WTC11 (cell line): ENCODE measurements around the gene SNAP47. TPM values are rescaled to one million over a fixed set of nuclear protein-coding genes. Genes with fewer than 3 reads are reported as not detected.

ENCODE experiments used
- CREB1 ChIP-seq: sonication (generic); formaldehyde crosslinking; IDR thresholded peaks from 2 replicates; pipeline ENCODE4 v1.8.0; 2023; ENCODE audit warnings: mild to moderate bottlenecking, missing genetic modification reagents
- EMX1 ChIP-seq: fragments of 250-450 bp; sonication (Bioruptor Pico); IDR thresholded peaks from 2 replicates; pipeline ENCODE4 v1.8.0; 2021; ENCODE audit warnings: mild to moderate bottlenecking
- ESRRA ChIP-seq: sonication (generic); formaldehyde crosslinking; IDR thresholded peaks from 2 replicates; pipeline ENCODE4 v1.8.1; 2022; ENCODE audit warnings: mild to moderate bottlenecking, missing genetic modification reagents, borderline replicate concordance
- FOXP1 ChIP-seq: sonication (generic); formaldehyde crosslinking; IDR thresholded peaks from 2 replicates; pipeline ENCODE4 v1.8.0; 2022; ENCODE audit warnings: missing genetic modification reagents, mild to moderate bottlenecking, moderate library complexity, borderline replicate concordance
- GRHL2 ChIP-seq: fragments of 250-450 bp; sonication (Bioruptor Pico); IDR thresholded peaks from 2 replicates; pipeline ENCODE4 v1.8.0; 2022; ENCODE audit warnings: mild to moderate bottlenecking, moderate library complexity; ENCODE audit not compliant: insufficient replicate concordance, severe bottlenecking
- JUN ChIP-seq: sonication (generic); formaldehyde crosslinking; IDR thresholded peaks from 2 replicates; pipeline ENCODE4 v1.8.0; 2023; ENCODE audit warnings: mild to moderate bottlenecking, missing genetic modification reagents
- MXD4 ChIP-seq: fragments of 250-450 bp; sonication (Bioruptor Pico); IDR thresholded peaks from 2 replicates; pipeline ENCODE4 v1.8.0; 2021; ENCODE audit warnings: mild to moderate bottlenecking, moderate library complexity, borderline replicate concordance
- MYBL2 ChIP-seq: sonication (generic); formaldehyde crosslinking; IDR thresholded peaks from 2 replicates; pipeline ENCODE4 v1.8.1; 2023; ENCODE audit warnings: mild to moderate bottlenecking, moderate library complexity, missing genetic modification reagents
- NFATC4 ChIP-seq: fragments of 250-450 bp; sonication (Bioruptor Pico); IDR thresholded peaks from 2 replicates; pipeline ENCODE4 v1.9.0; 2021; ENCODE audit warnings: mild to moderate bottlenecking
- NFE2L1 ChIP-seq: sonication (generic); formaldehyde crosslinking; IDR thresholded peaks from 2 replicates; pipeline ENCODE4 v1.8.1; 2023; ENCODE audit warnings: missing genetic modification reagents
- NFYB ChIP-seq: sonication (generic); formaldehyde crosslinking; conservative IDR thresholded peaks from 2 replicates; pipeline ENCODE4 v1.8.0; 2022; ENCODE audit warnings: low read depth, missing genetic modification reagents
- NR2C2 ChIP-seq: sonication (generic); formaldehyde crosslinking; IDR thresholded peaks from 2 replicates; pipeline ENCODE4 v1.8.0; 2022; ENCODE audit warnings: mild to moderate bottlenecking, missing genetic modification reagents
- ZNF121 ChIP-seq: sonication (generic); formaldehyde crosslinking; IDR thresholded peaks from 2 replicates; pipeline ENCODE4 v1.8.0; 2023; ENCODE audit warnings: missing genetic modification reagents
- ZNF232 ChIP-seq: sonication (generic); formaldehyde crosslinking; IDR thresholded peaks from 2 replicates; pipeline ENCODE4 v1.8.0; 2022; ENCODE audit warnings: mild to moderate bottlenecking, missing genetic modification reagents
- ZNF423 ChIP-seq: fragments of 250-450 bp; sonication (Bioruptor Pico); IDR thresholded peaks from 2 replicates; pipeline ENCODE4 v2.1.2; 2022; ENCODE audit warnings: mild to moderate bottlenecking, moderate library complexity
- total RNA-seq: library from RNA; stranded (reverse); gene quantifications from 3 replicates; pipeline ENCODE4 v1.2.3, GENCODE V29; 2021
- TF ChIP-seq, protein P1 (sequence below): sonication (generic); formaldehyde crosslinking; conservative IDR thresholded peaks from 2 replicates; pipeline ENCODE4 v1.8.1; 2023; ENCODE audit warnings: mild to moderate bottlenecking, low read depth, missing genetic modification reagents, moderate library complexity
- TF ChIP-seq, protein P2 (sequence below): sonication (generic); formaldehyde crosslinking; IDR thresholded peaks from 2 replicates; pipeline ENCODE4 v1.8.1; 2022; ENCODE audit warnings: mild to moderate bottlenecking, moderate library complexity, missing genetic modification reagents
- TF ChIP-seq, protein P3 (sequence below): sonication (generic); formaldehyde crosslinking; IDR thresholded peaks from 2 replicates; pipeline ENCODE4 v1.8.0; 2022; ENCODE audit warnings: mild to moderate bottlenecking, missing genetic modification reagents
- TF ChIP-seq, protein P4 (sequence below): fragments of 250-450 bp; sonication (Bioruptor Pico); IDR thresholded peaks from 2 replicates; pipeline ENCODE4 v1.9.0; 2021; ENCODE audit warnings: moderate library complexity, mild to moderate bottlenecking, inconsistent platforms, borderline replicate concordance
- TF ChIP-seq, protein P5 (sequence below): sonication (generic); formaldehyde crosslinking; IDR thresholded peaks from 2 replicates; pipeline ENCODE4 v1.8.1; 2023; ENCODE audit warnings: mild to moderate bottlenecking, missing genetic modification reagents, borderline replicate concordance
- TF ChIP-seq, protein P6 (sequence below): fragments of 250-450 bp; sonication (Bioruptor Pico); IDR thresholded peaks from 2 replicates; pipeline ENCODE4 v1.9.0; 2021; ENCODE audit warnings: mild to moderate bottlenecking, borderline replicate concordance

SNAP47 gene
- total RNA-seq, 1 experiment from 2014 or later: 50.8 TPM

DNA sequence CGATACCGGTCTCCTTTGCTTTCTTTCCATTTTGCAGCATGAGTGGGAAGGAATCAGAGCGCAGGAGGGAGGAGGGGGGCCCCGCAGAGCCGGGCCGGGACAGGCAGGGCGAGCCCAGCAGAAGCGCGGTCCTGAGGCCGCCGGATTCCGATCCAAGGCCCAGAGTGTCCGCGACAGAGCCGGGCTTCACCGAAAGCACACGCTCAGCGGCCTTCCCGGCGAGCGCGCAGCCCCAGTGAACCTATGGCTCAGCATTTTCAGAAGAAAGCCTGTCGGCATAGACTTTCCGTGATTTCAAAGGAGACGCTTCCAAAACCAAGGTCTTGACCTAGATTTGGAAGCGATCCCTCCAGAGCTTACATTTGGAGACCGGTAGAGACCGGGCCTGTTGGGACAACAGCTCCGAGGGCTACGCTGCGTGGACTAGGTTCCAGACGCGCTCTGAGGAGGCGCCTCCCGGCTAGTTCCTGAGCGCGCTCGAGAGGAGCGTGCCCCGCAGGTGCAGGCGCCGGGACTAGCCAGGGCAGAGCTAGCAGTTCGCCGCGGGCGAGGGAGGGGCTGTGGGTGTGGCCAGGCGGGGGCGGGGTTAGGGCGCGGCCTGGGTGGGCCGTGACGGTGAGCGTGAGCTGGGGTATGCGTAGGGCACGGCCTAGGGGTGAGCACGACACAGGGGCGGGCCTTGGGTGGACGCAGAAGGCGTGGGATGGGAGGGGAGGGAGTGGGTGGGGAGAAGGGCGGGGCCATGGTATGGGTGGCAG lies 52.5 kb downstream of the SNAP47 start (continued):
- TF ChIP-seq, protein P1, sequence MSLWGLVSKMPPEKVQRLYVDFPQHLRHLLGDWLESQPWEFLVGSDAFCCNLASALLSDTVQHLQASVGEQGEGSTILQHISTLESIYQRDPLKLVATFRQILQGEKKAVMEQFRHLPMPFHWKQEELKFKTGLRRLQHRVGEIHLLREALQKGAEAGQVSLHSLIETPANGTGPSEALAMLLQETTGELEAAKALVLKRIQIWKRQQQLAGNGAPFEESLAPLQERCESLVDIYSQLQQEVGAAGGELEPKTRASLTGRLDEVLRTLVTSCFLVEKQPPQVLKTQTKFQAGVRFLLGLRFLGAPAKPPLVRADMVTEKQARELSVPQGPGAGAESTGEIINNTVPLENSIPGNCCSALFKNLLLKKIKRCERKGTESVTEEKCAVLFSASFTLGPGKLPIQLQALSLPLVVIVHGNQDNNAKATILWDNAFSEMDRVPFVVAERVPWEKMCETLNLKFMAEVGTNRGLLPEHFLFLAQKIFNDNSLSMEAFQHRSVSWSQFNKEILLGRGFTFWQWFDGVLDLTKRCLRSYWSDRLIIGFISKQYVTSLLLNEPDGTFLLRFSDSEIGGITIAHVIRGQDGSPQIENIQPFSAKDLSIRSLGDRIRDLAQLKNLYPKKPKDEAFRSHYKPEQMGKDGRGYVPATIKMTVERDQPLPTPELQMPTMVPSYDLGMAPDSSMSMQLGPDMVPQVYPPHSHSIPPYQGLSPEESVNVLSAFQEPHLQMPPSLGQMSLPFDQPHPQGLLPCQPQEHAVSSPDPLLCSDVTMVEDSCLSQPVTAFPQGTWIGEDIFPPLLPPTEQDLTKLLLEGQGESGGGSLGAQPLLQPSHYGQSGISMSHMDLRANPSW (CRISPR knock-in tag): no peak
- TF ChIP-seq JUN (no peak), MXD4 (no peak), NFE2L1 (CRISPR knock-in tag) (peak; percentile 50; the same call in 1 of the 2 replicates), ESRRA (peak; percentile 37; the same call in 1 of the 2 replicates), NR2C2 (CRISPR knock-in tag) (no peak), EMX1 (CRISPR knock-in tag) (no peak), NFATC4 (CRISPR knock-in tag) (no peak), MYBL2 (CRISPR knock-in tag) (no peak), ZNF232 (0 out of 2 replicates have a peak, but pooled peaks have one; percentile 26), ZNF121 (CRISPR knock-in tag) (no peak), GRHL2 (CRISPR knock-in tag) (no peak), CREB1 (CRISPR knock-in tag) (no peak), FOXP1 (CRISPR knock-in tag) (0 out of 2 replicates have a peak, but pooled peaks have one; percentile 48), ZNF423 (no peak), NFYB (CRISPR knock-in tag) (no peak)
- TF ChIP-seq, protein P2, sequence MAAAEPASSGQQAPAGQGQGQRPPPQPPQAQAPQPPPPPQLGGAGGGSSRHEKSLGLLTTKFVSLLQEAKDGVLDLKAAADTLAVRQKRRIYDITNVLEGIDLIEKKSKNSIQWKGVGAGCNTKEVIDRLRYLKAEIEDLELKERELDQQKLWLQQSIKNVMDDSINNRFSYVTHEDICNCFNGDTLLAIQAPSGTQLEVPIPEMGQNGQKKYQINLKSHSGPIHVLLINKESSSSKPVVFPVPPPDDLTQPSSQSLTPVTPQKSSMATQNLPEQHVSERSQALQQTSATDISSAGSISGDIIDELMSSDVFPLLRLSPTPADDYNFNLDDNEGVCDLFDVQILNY (CRISPR knock-in tag): no peak
- TF ChIP-seq, protein P3, sequence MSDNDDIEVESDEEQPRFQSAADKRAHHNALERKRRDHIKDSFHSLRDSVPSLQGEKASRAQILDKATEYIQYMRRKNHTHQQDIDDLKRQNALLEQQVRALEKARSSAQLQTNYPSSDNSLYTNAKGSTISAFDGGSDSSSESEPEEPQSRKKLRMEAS (CRISPR knock-in tag): peak; percentile 65; the same call in 1 of the 2 replicates
- TF ChIP-seq, protein P4, sequence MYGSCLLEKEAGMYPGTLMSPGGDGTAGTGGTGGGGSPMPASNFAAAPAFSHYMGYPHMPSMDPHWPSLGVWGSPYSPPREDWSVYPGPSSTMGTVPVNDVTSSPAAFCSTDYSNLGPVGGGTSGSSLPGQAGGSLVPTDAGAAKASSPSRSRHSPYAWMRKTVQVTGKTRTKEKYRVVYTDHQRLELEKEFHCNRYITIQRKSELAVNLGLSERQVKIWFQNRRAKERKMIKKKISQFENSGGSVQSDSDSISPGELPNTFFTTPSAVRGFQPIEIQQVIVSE (CRISPR knock-in tag): no peak
- TF ChIP-seq, protein P5, sequence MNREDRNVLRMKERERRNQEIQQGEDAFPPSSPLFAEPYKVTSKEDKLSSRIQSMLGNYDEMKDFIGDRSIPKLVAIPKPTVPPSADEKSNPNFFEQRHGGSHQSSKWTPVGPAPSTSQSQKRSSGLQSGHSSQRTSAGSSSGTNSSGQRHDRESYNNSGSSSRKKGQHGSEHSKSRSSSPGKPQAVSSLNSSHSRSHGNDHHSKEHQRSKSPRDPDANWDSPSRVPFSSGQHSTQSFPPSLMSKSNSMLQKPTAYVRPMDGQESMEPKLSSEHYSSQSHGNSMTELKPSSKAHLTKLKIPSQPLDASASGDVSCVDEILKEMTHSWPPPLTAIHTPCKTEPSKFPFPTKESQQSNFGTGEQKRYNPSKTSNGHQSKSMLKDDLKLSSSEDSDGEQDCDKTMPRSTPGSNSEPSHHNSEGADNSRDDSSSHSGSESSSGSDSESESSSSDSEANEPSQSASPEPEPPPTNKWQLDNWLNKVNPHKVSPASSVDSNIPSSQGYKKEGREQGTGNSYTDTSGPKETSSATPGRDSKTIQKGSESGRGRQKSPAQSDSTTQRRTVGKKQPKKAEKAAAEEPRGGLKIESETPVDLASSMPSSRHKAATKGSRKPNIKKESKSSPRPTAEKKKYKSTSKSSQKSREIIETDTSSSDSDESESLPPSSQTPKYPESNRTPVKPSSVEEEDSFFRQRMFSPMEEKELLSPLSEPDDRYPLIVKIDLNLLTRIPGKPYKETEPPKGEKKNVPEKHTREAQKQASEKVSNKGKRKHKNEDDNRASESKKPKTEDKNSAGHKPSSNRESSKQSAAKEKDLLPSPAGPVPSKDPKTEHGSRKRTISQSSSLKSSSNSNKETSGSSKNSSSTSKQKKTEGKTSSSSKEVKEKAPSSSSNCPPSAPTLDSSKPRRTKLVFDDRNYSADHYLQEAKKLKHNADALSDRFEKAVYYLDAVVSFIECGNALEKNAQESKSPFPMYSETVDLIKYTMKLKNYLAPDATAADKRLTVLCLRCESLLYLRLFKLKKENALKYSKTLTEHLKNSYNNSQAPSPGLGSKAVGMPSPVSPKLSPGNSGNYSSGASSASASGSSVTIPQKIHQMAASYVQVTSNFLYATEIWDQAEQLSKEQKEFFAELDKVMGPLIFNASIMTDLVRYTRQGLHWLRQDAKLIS (CRISPR knock-in tag): no peak
- TF ChIP-seq, protein P6, sequence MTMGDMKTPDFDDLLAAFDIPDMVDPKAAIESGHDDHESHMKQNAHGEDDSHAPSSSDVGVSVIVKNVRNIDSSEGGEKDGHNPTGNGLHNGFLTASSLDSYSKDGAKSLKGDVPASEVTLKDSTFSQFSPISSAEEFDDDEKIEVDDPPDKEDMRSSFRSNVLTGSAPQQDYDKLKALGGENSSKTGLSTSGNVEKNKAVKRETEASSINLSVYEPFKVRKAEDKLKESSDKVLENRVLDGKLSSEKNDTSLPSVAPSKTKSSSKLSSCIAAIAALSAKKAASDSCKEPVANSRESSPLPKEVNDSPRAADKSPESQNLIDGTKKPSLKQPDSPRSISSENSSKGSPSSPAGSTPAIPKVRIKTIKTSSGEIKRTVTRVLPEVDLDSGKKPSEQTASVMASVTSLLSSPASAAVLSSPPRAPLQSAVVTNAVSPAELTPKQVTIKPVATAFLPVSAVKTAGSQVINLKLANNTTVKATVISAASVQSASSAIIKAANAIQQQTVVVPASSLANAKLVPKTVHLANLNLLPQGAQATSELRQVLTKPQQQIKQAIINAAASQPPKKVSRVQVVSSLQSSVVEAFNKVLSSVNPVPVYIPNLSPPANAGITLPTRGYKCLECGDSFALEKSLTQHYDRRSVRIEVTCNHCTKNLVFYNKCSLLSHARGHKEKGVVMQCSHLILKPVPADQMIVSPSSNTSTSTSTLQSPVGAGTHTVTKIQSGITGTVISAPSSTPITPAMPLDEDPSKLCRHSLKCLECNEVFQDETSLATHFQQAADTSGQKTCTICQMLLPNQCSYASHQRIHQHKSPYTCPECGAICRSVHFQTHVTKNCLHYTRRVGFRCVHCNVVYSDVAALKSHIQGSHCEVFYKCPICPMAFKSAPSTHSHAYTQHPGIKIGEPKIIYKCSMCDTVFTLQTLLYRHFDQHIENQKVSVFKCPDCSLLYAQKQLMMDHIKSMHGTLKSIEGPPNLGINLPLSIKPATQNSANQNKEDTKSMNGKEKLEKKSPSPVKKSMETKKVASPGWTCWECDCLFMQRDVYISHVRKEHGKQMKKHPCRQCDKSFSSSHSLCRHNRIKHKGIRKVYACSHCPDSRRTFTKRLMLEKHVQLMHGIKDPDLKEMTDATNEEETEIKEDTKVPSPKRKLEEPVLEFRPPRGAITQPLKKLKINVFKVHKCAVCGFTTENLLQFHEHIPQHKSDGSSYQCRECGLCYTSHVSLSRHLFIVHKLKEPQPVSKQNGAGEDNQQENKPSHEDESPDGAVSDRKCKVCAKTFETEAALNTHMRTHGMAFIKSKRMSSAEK: no peak
- TF ChIP-seq, all 79 proteins: peak for 7
